HG03175 (cell line): ENCODE data around the gene VAV3.
A peak's percentile ranks its signal among the peaks of the same experiment; 100 is the strongest.

ENCODE experiments used
- ATAC-seq: cut with Tn5 transposase; IDR thresholded peaks from one replicate; pipeline ENCODE4 v1.9.1; 2021; ENCODE audit warnings: mild to moderate bottlenecking, moderate library complexity; ENCODE audit not compliant: unreplicated experiment

Gene VAV3

DNA sequence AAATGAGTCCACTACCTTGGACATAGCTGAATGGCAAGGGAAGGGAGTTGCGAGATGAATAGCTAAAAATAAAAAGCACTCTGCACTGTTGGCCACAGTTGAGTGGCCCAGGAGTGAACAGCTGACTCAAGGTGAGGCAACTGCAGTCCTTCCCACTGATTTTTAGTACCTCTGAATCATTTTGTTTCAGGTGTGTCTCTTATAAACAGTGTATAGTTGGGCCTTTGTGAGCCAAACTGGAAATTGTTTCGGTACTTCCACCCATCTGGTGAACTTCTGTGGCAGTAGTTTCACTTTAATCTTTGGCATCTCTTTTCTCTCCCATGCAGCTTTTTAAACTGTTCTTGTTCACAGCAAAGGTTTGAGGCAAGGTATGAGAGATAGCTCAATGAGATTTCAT is 122.7 kb downstream of the VAV3 start:
- ATAC-seq = no peak

DNA sequence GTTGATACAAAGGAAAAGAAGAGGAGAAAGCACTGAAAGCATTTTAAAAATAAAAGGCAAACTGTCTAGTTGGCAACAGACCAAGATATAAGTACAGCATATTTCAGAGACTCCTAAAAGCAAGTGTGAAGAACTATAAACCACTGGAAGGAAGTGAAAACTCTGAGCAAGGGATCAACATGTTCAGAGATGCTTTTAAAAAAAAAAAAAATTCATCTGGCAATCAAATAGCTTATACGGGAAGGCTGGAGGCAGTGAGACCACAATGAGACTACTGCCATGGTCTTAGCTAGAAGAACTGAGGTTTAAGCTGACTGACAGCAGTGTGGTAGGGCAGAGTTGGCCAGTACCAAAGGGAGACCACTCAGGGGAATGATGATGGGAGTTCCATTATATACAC is 124.3 kb downstream of the VAV3 start:
- ATAC-seq = no peak

DNA sequence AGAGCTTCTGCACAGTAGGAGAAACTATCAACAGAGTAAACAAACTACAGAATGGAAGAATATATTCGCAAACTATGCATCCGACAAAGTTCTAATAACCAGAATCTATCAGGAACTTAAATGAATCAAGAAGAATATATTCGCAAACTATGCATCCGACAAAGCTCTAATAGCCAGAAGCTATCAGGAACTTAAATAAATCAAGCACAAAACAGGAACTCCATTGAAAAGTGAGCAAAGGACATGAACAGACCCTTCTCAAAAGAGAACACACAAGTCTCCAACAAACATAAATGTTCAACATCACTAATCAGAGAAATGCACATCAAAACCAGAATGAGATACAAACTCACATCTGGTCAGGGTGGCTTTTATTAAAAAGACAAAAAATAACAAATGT is 126.9 kb downstream of the VAV3 start:
- no peak for ATAC-seq

DNA sequence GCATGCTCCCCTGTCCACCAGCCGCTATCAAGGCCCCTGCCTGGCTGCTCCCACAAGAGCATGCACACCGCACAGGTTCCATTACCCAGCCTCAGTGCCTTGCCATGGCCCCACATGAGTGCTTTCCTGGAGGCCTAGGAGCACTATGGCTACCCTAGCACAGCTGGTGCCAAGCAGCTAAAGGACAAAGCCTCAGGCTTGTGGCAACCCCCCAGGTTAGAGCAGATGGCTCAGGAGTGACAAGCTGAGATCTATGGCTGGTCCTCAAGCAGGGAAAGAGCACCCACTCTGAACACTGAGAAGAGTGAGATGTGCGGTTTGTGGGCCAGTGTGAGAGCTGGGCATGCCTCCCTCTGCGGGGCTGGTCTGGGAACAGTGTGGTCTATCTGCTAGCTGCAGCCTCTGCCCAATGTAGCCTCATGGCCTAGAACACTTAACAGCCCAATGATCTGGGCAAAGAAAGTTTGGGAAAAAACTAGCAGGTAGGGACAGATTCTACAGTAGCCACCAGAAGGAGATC is 129.8 kb downstream of the VAV3 start:
- ATAC-seq = no peak

DNA sequence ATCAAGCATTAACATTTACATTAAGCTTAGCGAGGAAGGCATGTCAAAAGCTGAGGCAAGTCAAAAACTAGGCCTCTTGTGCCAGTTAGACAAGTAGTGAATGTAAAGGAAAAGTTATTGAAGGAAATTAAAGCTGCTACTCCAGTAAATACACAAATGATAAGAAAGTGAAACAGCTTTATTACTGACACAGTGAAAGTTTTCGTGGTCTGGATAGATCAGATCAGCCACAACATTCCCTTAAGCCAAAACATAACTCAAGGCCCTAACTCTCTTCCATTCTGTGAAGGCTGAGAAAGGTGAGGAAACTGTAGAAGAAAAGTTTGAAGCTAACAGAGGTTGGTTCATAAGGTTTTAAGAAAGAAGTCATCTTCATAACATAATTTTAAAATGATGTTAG is 131.9 kb downstream of the VAV3 start:
- ATAC-seq = no peak

DNA sequence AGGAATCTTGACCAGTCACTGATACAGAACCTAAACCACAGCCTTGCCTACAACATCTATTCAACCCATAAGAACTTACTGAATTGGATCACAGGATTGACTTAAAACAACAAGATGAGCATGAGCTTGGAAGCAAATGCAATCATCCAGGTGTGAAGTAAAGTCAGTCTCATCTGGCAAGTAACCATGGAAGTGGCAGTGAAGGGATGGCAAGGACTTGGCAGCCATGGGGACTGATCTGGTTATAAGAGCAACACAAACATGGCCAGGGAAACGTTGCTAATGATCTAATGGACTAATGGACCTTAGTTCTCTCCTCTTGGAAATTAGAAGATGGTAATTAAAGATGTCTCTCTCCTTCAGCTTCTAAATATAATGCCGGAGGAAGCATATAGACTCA is 133.1 kb downstream of the VAV3 start:
- ATAC-seq = no peak

DNA sequence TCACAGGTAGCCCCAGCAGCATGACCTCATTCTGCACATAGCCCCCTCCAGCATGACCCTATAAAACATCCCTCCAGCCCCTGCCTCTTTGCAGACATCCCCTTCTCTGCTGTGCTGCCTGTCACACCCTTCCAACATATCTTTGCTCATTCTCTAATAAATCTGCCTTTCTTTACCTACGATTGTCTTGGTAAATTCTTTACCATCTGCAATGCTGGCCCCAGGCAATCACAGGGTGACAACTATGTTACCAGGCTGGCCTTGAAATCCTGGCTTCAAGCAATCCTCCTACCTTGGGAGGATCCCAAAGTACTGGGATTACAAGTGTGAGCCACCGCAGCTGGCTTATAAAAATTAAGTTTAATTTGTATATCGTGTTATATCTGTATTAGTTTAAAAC is 134.5 kb downstream of the VAV3 start:
- no peak for ATAC-seq

DNA sequence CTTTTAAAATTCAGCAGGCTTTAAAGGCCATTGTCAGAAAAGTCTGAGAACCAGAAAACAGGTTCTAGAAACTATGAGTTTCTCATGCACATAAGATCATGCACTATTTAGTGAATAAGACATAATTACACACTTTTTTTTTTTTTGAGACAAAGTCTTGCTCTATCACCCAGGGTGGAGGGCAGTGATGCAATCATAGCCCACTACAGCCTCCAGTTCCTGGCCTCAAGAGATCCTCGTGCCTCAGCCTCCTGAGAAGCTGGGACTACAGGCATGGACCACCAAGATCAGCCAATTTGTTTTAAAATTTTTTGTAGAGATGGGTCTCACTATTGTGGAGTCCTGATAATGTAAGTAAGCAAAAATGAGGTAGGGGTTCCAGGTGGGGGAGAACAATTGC is 134.9 kb downstream of the VAV3 start:
- ATAC-seq = no peak

GRCh38 chr1:107829036-107829770 is 135.8 kb downstream of the VAV3 start:
- peak; percentile 46 for ATAC-seq

DNA sequence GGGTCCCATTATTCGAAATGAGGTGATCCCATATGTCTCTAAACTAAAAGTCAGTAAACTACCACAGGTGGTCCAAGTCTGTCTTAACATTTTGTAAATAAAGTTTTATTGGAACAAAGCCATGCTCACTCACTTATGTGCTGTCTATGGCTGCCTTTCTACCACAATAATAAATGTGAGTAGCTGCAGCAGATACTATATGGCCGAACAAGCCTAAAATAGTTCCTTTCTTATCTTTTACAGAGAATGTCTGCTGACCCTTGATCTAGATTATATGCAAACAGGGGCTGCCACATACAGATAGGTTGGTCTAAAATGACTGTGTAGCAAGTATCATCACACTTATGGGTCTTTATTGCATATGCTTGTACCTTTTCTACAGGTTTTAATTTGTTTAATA is 140.0 kb downstream of the VAV3 start:
- ATAC-seq = no peak

GRCh38 chr1:107821340-107821739 is 143.6 kb downstream of the VAV3 start:
- no peak for ATAC-seq

DNA sequence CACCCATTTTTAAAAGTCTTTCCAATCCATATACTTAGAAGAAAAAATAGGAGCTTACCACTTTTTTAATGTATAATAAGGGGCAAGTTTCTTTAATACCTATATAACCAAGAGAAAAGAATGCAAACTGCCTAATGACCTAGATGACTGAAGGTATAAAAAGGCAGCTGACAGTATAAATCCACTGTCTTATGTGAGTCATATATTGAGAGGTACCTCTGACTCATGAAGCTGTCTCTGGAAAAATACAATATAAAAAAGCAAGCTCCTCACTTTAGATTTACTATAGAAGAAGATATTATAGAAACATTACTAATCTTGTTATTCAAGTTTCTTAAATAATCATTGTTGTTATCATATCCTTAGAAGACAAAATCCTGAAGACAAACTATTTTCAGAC is 144.2 kb downstream of the VAV3 start:
- ATAC-seq = no peak

DNA sequence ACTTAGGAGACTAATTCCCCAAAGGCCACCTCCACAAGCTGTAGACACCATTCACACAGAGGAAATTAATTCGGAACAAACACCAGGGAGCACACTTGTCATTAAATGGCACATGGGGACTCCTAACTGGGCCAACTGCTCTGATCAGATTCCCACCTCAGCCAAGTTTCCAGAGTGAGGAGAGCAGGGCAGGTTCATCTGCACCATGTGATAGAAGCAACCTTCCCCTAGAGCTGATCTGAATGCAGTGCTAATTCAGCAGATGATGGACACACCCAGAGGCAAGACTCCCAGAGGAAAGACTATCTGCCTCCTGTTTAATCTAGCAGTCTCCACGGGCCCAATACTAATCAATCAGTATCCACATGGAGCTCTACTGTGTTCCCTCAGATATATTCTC is 147.0 kb downstream of the VAV3 start:
- ATAC-seq = no peak

GRCh38 chr1:107817206-107817605 is 147.8 kb downstream of the VAV3 start:
- ATAC-seq = no peak

GRCh38 chr1:107810291-107810951 is 154.6 kb downstream of the VAV3 start:
- no peak for ATAC-seq

DNA sequence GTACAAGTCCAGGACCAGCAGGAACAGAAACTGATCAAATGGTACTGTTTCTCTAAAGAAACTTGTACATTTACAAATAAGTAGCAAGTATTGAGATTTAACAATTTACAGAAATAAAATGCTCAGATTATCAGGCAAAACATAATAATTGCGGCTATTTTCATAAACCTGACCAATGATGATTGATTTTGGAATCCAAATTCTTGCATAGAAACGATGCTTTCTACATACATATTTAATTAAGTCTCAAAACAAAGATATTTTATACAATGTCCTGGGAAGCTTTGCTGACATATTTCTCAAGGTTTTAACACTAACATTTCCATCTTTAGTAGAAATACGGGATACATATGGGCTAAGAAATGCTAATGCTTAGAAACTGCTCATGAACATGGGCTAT is 157.1 kb downstream of the VAV3 start:
- ATAC-seq = no peak

GRCh38 chr1:107807405-107807804 is 157.6 kb downstream of the VAV3 start:
- ATAC-seq = no peak

DNA sequence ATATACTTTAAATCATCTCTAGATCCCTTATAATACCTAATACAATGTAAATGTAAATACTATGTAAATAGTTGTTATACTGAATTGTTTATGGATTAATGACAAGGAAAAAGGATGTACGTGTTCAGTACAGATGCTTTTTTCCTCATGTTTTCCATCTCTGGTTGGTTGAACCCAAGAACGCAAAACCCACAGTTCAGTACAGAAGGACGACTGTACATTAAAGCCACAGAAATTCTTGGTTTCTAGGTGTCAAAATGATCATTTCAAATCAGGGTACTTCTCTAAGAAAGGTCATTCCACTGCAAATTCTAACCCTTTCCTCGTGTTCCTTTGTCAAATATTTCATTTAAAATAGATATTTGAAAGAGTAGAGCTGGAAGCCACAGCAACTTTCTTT is 158.1 kb downstream of the VAV3 start:
- ATAC-seq = no peak

DNA sequence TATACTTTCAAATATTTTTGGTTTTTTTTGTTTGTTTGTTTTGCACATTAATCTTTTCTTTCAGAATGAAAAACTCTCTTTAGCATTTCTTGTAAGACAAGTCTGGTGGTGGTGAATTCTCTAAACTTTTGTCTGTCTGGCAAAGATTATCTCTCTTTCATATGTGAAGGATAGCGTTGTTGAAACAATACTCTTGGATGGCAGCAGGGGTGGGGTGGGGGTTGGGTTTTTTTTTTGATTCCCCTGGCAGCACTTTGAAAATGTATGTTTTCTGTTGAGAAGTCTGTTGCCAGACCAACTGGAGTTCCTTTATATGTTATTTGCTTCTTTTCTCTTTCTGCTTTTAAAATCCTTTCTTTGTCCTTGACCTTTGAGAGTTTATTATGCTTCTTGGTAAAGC is 160.2 kb downstream of the VAV3 start:
- no peak for ATAC-seq

DNA sequence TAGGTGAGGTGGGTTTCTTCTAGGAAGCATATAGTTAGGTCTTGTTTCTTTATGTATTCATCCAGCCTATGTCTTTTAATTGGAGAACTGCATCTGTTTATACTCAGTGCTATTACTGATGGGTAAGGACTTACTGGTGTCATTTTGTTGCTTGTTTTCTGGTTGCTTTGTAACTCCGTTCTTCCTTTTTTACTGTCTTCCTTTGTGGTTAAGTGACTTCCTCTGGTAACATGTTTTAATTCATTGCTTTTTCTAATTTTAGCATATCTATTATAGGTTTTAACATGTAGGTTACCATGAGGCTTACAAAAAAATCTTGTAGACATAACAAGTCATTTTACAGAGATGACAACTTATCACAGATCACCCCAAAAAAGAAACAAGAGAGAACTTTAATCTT is 160.8 kb downstream of the VAV3 start:
- no peak for ATAC-seq

DNA sequence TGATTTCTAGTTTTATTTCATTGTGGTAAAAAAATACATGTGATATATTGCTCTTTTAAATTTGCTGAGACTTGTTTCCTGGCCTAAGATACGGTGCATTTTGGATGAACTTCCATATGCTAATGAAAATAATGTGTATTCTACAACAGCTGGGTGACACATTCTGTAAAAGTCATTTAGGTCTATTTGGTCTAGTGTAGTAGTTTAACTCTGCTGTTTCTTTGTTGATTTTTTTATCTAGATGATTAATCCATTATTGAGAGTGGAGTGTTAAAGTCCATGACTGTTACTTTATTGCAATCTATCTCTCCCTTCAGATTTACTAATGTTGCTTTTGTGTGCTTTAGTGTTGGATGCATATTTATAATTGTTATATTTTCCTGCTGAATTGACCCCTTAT is 161.4 kb downstream of the VAV3 start:
- no peak for ATAC-seq

DNA sequence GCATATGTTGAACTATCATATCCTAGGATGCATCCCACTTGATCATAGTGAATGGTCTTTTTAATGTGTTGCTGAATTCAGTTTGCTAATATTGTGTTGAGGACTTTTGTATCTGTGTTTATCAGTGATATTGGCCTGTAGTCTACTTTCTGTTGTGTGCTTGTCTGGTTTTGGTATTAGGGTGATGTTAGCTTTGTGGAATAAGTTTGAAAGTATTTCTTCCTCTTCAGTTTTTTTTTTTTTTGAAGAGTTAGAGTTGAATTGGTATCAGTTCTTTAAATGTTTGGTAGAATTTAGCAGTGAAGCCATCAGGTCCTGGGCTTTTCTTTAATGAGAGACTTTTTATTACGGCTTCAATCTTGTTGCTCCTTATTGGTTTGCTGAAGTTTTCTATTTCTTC is 162.3 kb downstream of the VAV3 start:
- no peak for ATAC-seq

GRCh38 chr1:107795994-107796393 is 169.0 kb downstream of the VAV3 start:
- ATAC-seq = no peak
